ENCODE measurements around the gene PDCD2L. TPM values are rescaled to one million over a fixed set of nuclear protein-coding genes. Genes with fewer than 3 reads are reported as not detected.

The PDCD2L gene
- total and polyA plus RNA-seq, 2 of the 8 experiments (the other 6 are each of a cell fraction or from before 2014, with no cell fraction given), result 51.5 to 78.1 TPM

GRCh38 chr19:34474233-34474989 lies 70.2 kb downstream of the PDCD2L start (continued):
- TF ChIP-seq POLR2A (IDR thresholded peaks at IDR 0.05; ENCODE audit: control extremely low read depth in 1 of 2, low read depth in 2 of 2, low read length in 2 of 2) (no peak), EZH2 (IDR thresholded peaks at IDR 0.05; ENCODE audit: low read depth, low read length, severe bottlenecking) (no peak), E2F6 (IDR thresholded peaks at IDR 0.05) (no peak), JUN (IDR thresholded peaks at IDR 0.05; ENCODE audit: low read depth, low read length) (no peak), ASH2L (IDR thresholded peaks at IDR 0.05; ENCODE audit: low read length) (no peak)
